NT2/D1 (cell line): Measurements from ENCODE around the gene ZNF341.

Source experiments
- DNase-seq: peaks from one replicate; pipeline ENCODE4 v3.0.0-alpha.2; 2011; ENCODE audit warnings: low read depth, low spot score
- H3K27me3 ChIP-seq: 2 replicates; pipeline ENCODE4 v1.6.0; 2011; ENCODE audit warnings: mild to moderate bottlenecking; ENCODE audit not compliant: insufficient read length, insufficient read depth
- H3K36me3 ChIP-seq: 2 replicates; pipeline ENCODE4 v1.6.1; 2011; ENCODE audit warnings: mild to moderate bottlenecking, low read length, mixed read lengths; ENCODE audit not compliant: insufficient read depth, insufficient read length
- H3K4me1 ChIP-seq: 2 replicates; pipeline ENCODE4 v1.5.1; 2011; ENCODE audit not compliant: insufficient read depth, insufficient read length
- H3K4me3 ChIP-seq: 2 replicates; pipeline ENCODE4 v1.5.1; 2011; ENCODE audit warnings: low read depth; ENCODE audit not compliant: insufficient read length
- H3K9ac ChIP-seq: 2 replicates; pipeline ENCODE4 v1.6.0; 2011; ENCODE audit warnings: low read depth; ENCODE audit not compliant: insufficient read length
- H3K9me3 ChIP-seq: 2 replicates; pipeline ENCODE4 v1.5.1; 2011; ENCODE audit warnings: mild to moderate bottlenecking, low read length; ENCODE audit not compliant: insufficient read depth
- SUZ12 ChIP-seq: IDR thresholded peaks from 2 replicates; pipeline ENCODE4 v1.6.1; 2011; ENCODE audit not compliant: insufficient read length, insufficient read depth; ENCODE audit errors: extremely low read depth
- YY1 ChIP-seq: IDR thresholded peaks from 2 replicates; pipeline ENCODE4 v1.6.1; 2011; ENCODE audit not compliant: insufficient read length, insufficient read depth
- ZNF274 ChIP-seq: IDR thresholded peaks from 2 replicates; pipeline ENCODE4 v1.6.1; 2011; ENCODE audit warnings: mild to moderate bottlenecking, low read depth, low read length

Gene ZNF341

DNA sequence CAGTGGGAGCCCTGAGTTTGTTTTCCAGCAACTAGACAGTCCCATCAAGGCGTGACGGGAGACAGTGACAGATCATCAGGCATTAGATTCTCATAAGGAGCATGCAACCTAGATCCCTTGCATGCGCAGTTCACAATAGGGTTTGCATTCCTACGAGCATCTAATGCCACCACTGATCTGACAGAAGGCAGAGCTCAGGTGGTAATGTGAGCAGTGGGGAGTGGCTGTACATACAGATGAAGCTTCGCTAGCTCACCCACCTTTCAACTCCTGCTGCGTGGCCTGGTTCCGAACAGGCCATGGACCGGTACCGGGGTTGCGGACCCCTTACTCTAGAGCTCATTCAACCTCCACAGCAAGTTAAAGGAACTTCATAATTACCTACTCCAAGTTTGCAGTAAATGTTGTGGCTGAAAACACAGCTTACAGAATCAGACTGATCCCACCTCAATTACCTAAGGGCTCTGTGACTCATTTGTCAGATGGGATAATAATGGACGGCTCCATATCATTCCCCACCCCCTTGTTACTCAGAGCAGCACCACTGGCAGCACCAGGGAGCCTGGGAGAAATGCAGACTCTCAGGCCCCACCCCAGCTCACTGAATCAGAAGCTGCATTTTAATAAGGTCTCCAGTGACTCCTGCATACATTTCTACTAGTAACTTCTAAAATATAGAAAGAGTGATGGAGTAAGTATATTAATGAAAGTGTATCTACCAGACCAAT, 27.4 kb upstream of the ZNF341 start:
- TF ChIP-seq YY1 (no peak), SUZ12 (no peak), ZNF274 (no peak)
- no peaks in the 10 kb centered on the region for H3K36me3 ChIP-seq
- no peaks in the 10 kb centered on the region for H3K27me3 ChIP-seq
- no peaks in the 10 kb centered on the region for H3K4me1 ChIP-seq
- no peak overlapping the region for H3K9ac ChIP-seq
- no peak overlapping the region for H3K4me3 ChIP-seq
- no peak for DNase-seq
- H3K9me3 ChIP-seq, result peaks cover 11% of the 10 kb centered on the region; the same call in 1 of the 2 replicates

DNA sequence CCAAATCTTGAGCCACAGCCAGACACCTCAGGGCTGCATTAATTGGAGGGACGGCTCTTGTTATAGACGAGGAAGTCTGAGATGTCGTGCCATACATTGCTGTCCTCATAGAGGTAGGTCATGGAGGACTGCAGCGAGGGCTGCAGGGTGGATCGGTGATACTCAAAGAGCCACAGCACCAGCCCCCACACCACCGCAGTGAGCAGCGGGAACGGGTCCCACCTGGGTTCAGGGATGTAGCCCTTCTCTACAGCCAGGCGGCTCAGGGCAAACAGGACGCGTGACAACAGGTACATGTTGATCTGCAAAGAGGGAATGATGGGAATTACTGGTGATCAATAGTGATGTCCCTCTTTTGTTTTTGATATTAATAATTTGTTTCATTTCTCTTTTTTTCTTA, 24.1 kb upstream of the ZNF341 start:
- no peaks in the 10 kb centered on the region for H3K9me3 ChIP-seq
- no peak overlapping the region for H3K4me3 ChIP-seq
- no peaks in the 10 kb centered on the region for H3K27me3 ChIP-seq
- H3K4me1 ChIP-seq, result peaks cover 4% of the 10 kb centered on the region
- H3K9ac ChIP-seq, result no peak overlapping the region
- no peak for DNase-seq
- H3K36me3 ChIP-seq, result no peaks in the 10 kb centered on the region
- TF ChIP-seq YY1 (no peak), SUZ12 (no peak)

DNA sequence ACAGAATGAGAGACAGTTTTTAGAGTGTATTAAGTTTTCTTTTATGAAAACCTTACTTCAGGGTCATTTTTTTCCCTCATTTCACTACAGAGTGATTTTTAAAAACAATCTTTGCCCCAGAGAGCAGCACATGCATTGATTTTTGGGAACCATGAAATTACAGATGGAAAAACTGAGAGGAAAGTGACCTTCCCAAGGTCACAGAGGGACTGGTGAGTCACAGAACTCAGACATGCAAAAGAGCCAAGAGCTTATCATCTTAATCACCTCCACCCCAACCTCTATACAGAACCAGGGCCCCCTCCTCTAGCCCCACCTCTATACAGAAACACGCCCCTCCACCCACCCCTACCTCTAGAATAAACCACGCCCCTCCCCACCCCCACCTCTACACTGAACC, 22.4 kb upstream of the ZNF341 start:
- Histone ChIP-seq H3K4me1 (peaks cover 4% of the 10 kb centered on the region), H3K9ac (no peak overlapping the region), H3K4me3 (no peak overlapping the region), H3K9me3 (no peaks in the 10 kb centered on the region), H3K36me3 (no peaks in the 10 kb centered on the region), H3K27me3 (no peaks in the 10 kb centered on the region)
- no peak for TF ChIP-seq YY1
- TF ChIP-seq ZNF274, result no peak
- DNase-seq, result no peak

- Histone ChIP-seq H3K4me3 (no peak overlapping the region), H3K9ac (no peak overlapping the region), H3K27me3 (no peaks in the 10 kb centered on the region), H3K9me3 (no peaks in the 10 kb centered on the region), H3K36me3 (no peaks in the 10 kb centered on the region), H3K4me1 (peaks cover 4% of the 10 kb centered on the region)
- no peak for TF ChIP-seq SUZ12
- no peak for TF ChIP-seq YY1
- TF ChIP-seq ZNF274, result no peak
- DNase-seq, result no peak
Observed at GRCh38 chr20:33709905-33710541, 21.8 kb upstream of the ZNF341 start.

DNA sequence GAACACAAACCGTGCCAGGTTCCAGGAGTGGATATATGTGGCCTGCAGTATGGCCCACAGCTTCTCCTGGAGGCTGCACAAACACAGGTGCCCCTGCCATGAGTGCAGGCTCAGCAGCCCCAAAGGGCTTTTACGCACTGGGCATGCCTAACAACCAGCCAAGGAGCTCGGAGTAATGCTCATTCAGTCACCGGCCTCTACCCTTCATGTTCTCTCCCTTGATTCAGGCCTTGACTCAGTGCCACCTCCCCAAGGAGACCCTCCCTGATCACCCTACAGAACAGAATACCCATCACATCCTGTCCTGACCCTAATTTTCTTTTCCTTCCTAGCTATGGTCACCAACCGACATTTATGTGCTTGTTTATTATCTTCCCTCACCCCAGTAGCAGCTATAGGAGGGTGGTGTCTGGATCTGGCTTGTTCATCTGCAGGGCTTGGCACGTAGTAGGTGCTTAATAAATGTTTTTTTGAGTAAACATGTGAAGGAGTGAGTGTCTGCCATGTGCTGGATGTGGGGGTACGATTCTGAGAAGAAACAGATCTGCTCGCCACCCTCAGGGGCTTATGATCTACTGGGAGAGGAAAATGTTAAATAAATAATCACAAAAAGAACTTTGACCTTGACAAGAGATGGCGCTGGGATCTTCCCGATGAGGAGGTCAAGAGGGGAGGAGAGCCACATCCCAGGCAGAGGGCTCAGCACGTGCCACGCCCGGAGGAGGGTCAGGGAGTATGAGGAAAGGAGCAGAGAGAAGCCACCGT, 20.9 kb upstream of the ZNF341 start:
- Histone ChIP-seq H3K9me3 (no peaks in the 10 kb centered on the region), H3K27me3 (no peaks in the 10 kb centered on the region), H3K36me3 (no peaks in the 10 kb centered on the region), H3K4me3 (no peak overlapping the region), H3K9ac (no peak overlapping the region), H3K4me1 (peaks cover 4% of the 10 kb centered on the region)
- TF ChIP-seq YY1 (no peak), SUZ12 (no peak), ZNF274 (no peak)
- DNase-seq, result no peak

DNA sequence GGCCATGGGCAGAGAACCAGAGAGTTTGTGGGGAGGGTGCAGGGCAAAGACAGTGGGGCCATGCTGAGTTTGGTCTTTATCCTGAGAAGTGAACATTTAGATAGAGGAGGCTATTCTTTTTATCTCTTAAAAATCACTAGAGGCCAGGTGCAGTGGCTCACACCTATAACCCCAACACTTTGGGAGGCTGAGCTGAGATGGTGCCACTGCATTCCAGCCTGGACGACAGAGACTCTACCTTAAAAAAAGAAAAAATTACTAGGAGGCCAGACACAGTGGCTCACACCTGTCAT, 20.4 kb upstream of the ZNF341 start:
- no peaks in the 10 kb centered on the region for H3K9me3 ChIP-seq

DNA sequence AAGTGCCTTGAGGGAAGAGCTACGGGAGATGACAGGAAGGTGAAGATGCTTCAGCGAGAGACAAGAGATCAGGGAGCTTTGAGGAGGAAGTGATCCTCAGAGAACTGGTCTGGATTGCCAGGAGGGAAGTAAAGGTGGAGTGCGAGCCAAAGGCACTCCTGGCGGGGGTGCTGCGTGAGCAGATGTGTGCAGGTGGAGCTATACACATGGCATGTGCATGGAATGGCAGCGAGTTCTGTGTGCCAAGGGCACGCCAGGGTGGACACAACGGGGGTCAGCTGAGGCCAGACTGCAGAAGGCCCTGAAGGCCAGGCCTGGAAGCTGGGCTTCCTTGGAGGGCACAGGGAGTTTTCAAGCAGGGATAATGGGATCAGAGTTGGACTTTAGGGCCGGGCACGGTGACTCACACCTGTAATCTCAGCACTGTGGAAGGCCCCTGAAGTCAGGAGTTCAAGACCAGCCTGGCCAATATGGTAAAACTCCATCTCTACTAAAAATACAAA, 17.9 kb upstream of the ZNF341 start:
- no peak overlapping the region for H3K9ac ChIP-seq
- H3K4me3 ChIP-seq, result no peak overlapping the region
- no peak for DNase-seq
- H3K36me3 ChIP-seq, result no peaks in the 10 kb centered on the region
- H3K4me1 ChIP-seq, result peaks cover 4% of the 10 kb centered on the region
- no peaks in the 10 kb centered on the region for H3K27me3 ChIP-seq
- H3K9me3 ChIP-seq, result no peaks in the 10 kb centered on the region
- TF ChIP-seq YY1 (no peak), ZNF274 (no peak), SUZ12 (no peak)

More for the DNA sequence above, 20.4 kb upstream of the ZNF341 start:
- H3K27me3 ChIP-seq, result no peaks in the 10 kb centered on the region
- no peaks in the 10 kb centered on the region for H3K36me3 ChIP-seq
- no peak for DNase-seq
- no peak overlapping the region for H3K9ac ChIP-seq
- H3K4me1 ChIP-seq, result peaks cover 4% of the 10 kb centered on the region
- TF ChIP-seq ZNF274, result no peak
- no peak for TF ChIP-seq SUZ12
- no peak for TF ChIP-seq YY1
- no peak overlapping the region for H3K4me3 ChIP-seq
